GM21737 (cell line): Measurements from ENCODE around the gene LRRC18.

Experiments
- ATAC-seq: cut with Tn5 transposase; IDR thresholded peaks from one replicate; pipeline ENCODE4 v1.9.1; 2021; ENCODE audit warnings: mild to moderate bottlenecking, moderate library complexity; ENCODE audit not compliant: unreplicated experiment

The LRRC18 gene

GRCh38 chr10:48884179-48885045 lies 55.2 kb downstream of the LRRC18 start:
- no peak for ATAC-seq

- ATAC-seq: no peak
These were observed 55.9 kb downstream of the LRRC18 start for GRCh38 chr10:48883701-48884100.

GRCh38 chr10:48882881-48883280 lies 56.8 kb downstream of the LRRC18 start:
- ATAC-seq: no peak

- no peak for ATAC-seq
These were observed 57.7 kb downstream of the LRRC18 start for GRCh38 chr10:48881937-48882336.

GRCh38 chr10:48880016-48880705 lies 59.5 kb downstream of the LRRC18 start:
- ATAC-seq: no peak

GRCh38 chr10:48879451-48879850 lies 60.2 kb downstream of the LRRC18 start:
- no peak for ATAC-seq

- no peak for ATAC-seq
These were observed 61.5 kb downstream of the LRRC18 start for GRCh38 chr10:48878091-48878490.

GRCh38 chr10:48872234-48872633 lies 67.4 kb downstream of the LRRC18 start:
- no peak for ATAC-seq
